Fibroblast of lung (primary cell): ENCODE measurements around the gene MEGF9.

Source experiments
- CTCF ChIP-seq, 2 donors: IDR thresholded peaks in 1 of 2; conservative IDR thresholded peaks in 1 of 2; 1 replicate in 1 of 2; 2 replicates in 1 of 2; pipeline ENCODE4 v1.5.1; 2011 to 2012; ENCODE audit warnings: low read length in 2 of 2, control low read depth in 1 of 2, inconsistent platforms in 1 of 2, low read depth in 1 of 2, mild to moderate bottlenecking in 1 of 2
- EZH2 ChIP-seq: IDR thresholded peaks from 2 replicates; pipeline ENCODE4 v1.5.1; 2012; ENCODE audit warnings: low read length, control low read depth, mild to moderate bottlenecking; ENCODE audit errors: missing control alignments

- TF ChIP-seq CTCF (conservative IDR thresholded peaks at IDR 0.05 in 1 of 2, IDR thresholded peaks at IDR 0.05 in 1 of 2; ENCODE audit: low read depth in 1 of 2, low read length in 2 of 2) (no peak), EZH2 (no peak)
Observed at GRCh38 chr9:120711354-120711753, 2.9 kb downstream of the MEGF9 start.
